Lung microvascular endothelial cell (primary cell): ENCODE data around the gene TEKT1. TPM values are rescaled to one million over a fixed set of nuclear protein-coding genes. Genes with fewer than 3 reads are reported as not detected.
A peak's percentile ranks its signal among the peaks of the same experiment; 100 is the strongest.
"Not testable (repeated sequence)": the region's sequence is repeated elsewhere in the genome, so short reads cannot be mapped to it uniquely, and the experiment has no call there.

Experiments
- DNase-seq, 2 donors: peaks; one replicate each; pipeline versions ENCODE4 v3.0.0 to v3.0.0-alpha.2; 2010; ENCODE audit warnings: low read depth in 2 of 2
- total RNA-seq: library from RNA; depleted of rRNA; stranded (reverse); fragments of >200 nt; gene quantifications from 2 replicates; pipeline ENCODE4 v1.2.1, GENCODE V29; 2014

The TEKT1 gene
- total RNA-seq, 1 donor from 2014 or later, result not detected

DNA sequence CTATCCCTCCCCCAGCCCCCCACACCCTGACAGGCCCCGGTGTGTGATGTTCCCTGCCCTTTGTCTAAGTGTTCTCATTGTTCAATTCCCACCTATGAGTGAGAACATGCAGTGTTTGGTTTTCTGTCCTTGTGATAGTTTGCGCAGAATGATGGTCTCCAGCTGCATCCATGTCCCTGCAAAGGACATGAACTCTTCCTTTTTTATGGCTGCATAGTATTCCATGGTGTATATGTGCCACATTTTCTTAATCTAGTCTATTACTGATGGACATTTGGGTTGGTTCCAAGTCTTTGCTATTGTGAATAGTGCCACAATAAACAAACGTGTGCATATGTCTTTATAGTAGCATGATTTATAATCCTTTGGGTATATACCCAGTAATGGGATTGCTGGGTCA is 15.2 kb downstream of the TEKT1 start:
- DNase-seq, result not testable (repeated sequence)

DNA sequence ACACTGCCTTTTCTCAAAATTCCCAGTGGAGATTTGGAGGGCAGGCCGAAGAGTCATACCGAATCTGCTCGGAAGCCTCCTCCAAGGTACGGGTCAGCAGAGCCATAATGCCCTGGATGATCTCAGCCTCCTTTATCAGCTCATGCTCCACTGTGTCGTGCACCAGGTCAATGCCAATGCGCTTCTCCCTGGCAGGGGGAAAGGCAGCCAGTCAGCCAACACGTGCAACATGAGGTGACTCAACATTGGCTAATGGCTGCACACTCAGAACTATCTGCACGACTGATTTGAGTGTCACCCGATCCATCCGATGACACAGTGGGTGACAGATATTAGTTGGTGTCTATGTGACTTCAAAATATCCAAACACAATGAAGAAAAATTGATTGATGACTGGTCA is 15.8 kb downstream of the TEKT1 start:
- no peak for DNase-seq

DNA sequence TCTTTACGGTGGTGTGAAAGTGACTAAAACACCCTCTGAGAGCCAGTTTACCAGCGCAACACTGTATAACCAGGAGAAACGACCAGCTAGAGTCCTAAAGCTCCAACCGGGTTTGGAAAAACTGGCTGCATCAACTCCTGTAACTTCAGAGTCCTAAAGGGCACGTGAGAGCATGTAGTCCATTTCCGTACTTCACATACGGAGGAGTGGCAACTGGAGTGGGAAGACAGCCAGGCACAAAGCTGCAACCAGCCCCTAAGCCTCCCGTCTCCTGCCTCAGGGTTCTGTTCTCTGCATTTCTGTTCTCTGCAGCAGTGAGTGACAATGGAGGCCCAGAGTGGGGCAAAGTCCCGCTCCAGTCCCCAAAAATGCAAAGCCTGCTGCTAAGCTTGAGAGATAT is 19.2 kb downstream of the TEKT1 start:
- no peak for DNase-seq

DNA sequence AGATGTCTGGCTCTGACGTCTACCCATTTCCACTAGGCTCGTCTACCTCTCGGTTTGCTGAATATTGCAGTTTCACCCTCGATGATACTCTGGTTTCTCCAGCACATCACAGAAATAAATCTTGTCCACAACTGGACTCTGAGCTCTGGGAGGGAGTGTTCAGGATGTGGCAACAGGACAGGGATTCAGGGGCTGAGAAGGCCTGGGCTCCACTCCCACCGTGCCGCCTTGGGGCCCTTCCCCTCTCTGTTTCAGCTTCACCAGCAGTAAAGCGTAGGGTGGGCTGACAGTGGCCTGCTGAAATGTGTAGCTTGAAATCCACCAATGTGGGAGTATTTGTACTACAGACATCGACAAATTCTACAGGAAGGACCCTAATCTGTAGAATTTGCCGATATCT is 20.0 kb downstream of the TEKT1 start:
- DNase-seq, result no peak

- no peak for DNase-seq
Observed at GRCh38 chr17:6800422-6801027, 31.0 kb downstream of the TEKT1 start.

DNA sequence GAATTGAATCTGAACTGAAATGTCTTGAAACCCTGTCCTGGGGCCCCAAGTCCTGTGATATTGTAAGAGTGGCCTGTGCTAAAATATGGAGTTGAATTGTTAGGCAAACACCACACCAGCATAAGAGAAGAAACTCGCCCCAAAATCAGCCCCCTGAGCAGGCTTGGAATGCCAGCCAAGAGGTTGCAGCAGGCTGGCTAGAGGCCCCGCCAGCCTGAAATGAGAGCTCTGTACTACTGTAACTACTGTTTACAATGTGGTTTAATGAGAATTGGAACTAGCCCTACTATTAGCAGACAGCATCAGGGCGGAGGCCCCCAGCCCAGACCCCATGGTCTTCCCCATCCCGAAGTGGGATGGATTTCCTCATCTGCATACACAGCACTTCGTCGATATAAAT is 31.8 kb downstream of the TEKT1 start:
- DNase-seq, result no peak

GRCh38 chr17:6797718-6798351 is 33.7 kb downstream of the TEKT1 start:
- no peak for DNase-seq

DNA sequence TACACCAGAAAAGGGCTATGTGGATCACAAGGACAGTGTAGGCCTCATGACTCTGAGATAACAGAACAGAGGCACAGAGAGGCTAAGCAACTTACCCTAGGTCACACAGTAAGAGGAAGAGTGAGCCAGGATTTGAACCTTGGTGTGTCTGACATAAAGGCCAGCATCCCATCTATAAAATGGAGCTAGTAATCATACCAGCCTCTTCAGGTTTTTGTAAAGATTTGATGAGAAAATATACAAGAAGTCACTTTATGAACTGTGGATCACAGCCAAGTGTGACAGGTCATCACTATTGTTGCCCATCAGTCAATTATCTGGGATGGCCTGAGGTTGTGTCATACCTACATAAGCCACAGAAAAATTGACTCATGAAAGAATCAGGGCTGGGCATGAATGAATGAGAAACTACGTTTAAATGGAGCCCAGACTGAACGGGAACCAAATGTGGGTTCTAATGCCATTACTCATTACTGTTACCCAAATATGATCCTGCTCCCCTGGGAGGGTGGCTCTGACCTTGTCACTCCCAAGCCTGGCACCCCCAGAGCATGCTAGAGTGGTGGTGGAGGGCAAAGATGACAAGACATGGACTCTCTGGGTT is 34.5 kb downstream of the TEKT1 start:
- peak in 1 of 2 donors; percentile 44 for DNase-seq

DNA sequence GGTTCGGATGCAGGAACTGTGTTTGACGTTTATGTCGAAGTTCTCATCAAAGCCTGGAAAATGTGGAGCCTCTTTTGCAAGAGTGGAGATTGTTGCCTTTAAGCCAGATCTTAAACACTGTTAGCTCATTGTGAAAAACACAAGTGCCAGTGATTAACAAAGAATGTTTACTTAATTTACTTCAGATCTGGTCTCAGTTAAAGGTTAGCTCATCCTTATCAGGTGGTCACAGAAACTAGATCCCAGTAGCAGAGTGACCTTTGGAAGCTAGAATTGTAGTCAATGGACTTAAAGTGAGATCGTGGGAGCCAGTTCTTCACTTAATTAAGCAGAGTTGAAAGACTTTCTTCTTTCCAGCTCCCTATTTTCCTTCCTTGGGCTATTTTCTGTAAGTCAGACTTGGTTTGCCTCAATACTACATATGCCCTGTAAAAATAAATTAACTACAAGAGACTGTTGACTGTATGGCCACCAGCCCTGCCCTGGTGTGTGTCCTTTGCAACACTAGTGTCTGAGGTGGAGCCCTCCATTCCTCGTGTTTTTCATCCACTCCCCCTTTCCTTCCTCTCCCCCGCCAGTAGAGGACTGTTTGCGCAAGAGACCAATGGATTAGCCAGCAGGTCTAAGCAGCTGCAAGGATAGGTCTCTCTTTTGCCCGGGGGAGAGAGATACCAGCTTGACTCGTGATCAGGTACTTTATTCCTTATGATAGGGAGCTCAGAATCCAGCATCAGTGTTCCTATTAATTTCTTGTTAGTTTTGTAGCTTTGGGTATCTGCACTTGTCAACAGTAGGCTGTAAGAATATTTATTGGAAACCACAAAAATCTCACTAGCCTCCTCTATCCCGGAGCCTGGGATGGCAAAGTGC is 35.3 kb downstream of the TEKT1 start:
- peak in 1 of 2 donors; percentile 24 for DNase-seq

DNA sequence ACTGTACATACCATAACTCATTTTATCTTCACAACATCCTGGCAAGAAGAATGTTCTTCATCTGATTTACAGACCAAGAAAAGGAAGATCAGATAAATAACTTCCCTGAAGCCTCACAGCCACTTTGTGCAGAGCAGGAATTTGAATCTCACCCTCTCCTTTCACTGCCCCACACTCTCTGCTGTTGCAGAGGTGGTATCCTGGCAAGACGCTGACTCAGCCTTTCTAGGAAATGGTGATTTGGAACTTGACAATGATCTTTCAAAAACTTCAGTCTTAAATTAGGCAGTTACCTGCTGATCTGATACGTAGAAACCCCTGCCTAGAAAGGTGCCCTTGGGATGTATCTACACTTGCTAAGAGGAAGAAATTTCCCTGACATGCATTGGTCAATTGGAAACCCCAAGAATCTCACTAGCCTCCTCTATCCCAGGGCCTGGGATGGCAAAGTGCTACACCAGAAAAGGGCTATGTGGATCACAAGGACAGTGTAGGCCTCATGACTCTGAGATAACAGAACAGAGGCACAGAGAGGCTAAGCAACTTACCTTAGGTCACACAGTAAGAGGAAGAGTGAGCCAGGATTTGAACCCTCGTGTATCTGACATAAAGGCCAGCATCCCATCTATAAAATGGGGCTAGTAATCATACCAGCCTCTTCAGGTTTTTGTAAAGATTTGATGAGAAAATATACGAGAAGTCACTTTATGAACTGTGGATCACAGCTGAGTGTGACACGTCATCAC is 37.6 kb downstream of the TEKT1 start:
- DNase-seq, result no peak

DNA sequence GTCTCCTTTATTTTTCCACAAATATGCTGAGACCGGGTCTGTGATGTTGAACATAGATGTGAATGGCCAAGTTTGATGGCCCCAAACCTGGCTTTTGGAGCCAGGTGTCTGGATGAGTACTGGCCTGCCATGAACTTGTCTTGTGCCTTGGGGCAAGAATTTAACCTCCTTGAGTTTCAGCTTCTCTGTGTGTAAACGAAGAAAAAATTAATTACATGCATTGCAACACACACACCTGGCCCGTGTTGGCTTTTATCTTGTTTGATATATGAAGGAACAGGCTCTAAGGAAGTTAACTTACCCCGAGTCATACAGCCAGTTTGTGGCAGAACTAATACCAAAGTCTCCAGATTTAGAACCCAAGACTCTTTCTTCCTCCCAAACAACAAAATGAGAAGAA is 42.4 kb downstream of the TEKT1 start:
- DNase-seq, result no peak

DNA sequence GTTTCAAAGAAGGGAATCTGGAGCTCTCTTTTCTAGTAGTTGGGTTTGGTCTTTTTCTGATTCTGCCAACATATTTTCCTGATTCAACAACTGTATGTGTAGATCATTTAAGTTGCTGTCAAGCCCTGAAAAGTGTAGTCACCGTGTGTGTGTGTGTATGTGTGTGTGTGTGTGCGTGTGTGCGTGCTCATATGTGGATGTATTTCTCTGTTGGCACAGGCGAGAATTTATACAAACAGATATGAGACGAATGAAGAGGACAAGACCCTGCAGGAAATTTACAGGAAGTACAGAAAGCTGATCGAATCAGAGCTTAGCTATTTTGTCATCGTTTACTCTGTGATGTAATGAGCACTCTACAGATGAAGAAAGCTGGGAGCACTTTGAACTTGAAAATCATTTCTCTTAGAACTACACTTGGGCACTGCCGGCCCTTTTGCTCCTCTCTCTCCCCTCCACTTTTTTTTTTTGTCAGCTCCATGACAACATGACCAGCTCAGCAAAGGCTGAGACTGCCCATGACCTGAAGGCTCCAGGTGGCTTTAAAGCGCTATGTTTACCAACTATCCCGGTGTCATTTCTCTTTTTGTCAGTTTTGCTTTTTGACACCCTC is 44.3 kb downstream of the TEKT1 start:
- peak; percentile 65 to 67 for DNase-seq

- DNase-seq, result peak; percentile 78 to 96
Observed at GRCh38 chr17:6786618-6787017, 44.9 kb downstream of the TEKT1 start.

- DNase-seq, result no peak
Observed at GRCh38 chr17:6782244-6782643, 49.3 kb downstream of the TEKT1 start.

DNA sequence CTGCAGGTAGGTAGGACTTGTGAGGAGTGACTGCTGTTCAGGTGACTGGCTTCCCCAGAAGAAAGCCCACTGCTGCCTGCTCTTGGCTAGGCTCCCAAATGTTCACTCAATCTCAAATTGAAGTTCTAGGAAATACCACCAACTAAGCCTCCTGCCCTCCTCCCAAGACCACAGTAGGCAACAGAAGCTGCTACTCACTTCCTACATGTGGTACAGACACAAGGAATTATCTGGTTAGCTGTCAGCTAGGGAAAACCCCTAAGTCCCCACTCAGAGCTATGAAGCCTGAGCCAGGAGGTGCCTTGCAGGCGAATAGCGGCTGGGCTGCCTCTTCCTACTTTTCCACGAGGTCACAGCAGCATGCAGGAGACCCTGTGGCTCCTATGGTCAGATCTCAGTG is 50.6 kb downstream of the TEKT1 start:
- DNase-seq, result no peak

GRCh38 chr17:6780001-6780400 is 51.5 kb downstream of the TEKT1 start:
- no peak for DNase-seq

DNA sequence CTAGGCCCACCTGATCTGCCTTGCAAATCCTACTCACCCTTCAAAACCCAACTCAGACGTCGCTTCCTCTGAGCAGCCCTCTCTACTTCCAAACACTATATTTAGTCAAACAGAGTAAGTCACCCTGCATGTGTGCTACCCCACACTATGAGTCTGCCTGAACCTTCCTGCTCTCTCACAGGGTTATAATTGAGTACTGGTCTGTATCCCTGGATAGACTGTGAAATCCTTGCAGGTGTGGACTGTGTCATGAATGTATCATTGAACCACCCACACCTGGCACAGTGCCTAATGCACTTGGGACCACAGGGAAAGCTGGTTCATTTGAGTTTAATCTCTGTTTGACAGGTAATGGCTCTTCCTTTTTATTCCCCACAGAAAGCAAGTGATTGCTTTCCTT is 52.1 kb downstream of the TEKT1 start:
- no peak for DNase-seq

GRCh38 chr17:6775871-6776405 is 55.6 kb downstream of the TEKT1 start, which contains the start of gene FBXO39:
Gene FBXO39 (plus strand): TSS chr17:6776215. CDS start chr17:6779869, 3,654 bp downstream.
- no peak for DNase-seq

- not testable (repeated sequence) for DNase-seq
Observed at GRCh38 chr17:6774906-6775305, 56.6 kb downstream of the TEKT1 start.

DNA sequence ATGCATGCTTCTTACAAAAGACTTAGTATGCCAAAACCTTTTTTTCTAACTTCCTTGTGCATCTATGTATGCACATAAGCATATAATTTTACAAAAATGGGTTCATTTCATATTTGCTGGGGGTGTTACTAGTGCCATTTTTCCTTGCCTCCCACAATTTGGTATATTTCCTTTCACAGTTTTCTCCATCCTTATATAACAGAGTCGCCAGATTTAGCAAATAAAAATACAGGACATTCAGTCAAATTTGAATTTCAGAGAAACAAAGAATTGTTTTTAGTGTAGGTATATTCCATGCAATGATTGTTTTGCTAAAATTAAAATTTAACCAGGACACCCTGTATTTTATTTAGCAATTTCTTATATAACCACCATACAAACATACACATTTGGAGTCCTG is 59.5 kb downstream of the TEKT1 start:
- DNase-seq, result no peak

- DNase-seq, result no peak
Observed at GRCh38 chr17:6768447-6768846, 63.1 kb downstream of the TEKT1 start.
